ENCODE data around the gene SOBP. TPM values are rescaled to one million over a fixed set of nuclear protein-coding genes. Genes with fewer than 3 reads are reported as not detected.
"Not testable (repeated sequence)": the region's sequence is repeated elsewhere in the genome, so short reads cannot be mapped to it uniquely, and the experiment has no call there.

The SOBP gene
- total RNA-seq, 1 donor from 2014 or later = 16.1 TPM

DNA sequence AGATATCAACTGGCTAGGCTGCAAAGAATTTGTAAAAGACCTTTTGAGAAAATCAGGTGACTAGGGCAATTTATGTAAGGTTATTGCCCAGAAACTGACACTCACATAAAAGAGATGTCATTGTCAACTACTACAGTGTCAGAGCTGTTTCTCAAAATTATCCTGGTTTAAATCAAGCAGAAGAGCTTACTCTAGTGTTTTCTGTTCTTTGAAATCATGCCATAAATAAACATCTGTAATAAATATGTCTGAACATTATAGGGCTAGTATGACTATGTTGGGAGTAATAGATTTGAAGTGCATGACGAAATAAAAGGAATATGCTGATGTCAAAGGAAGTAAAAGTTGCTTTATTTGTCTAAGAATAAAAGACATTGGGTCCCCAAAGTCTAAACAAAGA lies 19.6 kb upstream of the SOBP start:
- Mint-ChIP-seq H3K9me3 (ENCODE audit: unreplicated experiment) (no peaks in the 10 kb centered on the region), H3K27me3 (ENCODE audit: unreplicated experiment) (no peaks in the 10 kb centered on the region), H3K27ac (ENCODE audit: unreplicated experiment) (no peak overlapping the region), H3K36me3 (ENCODE audit: unreplicated experiment) (no peaks in the 10 kb centered on the region), H3K4me3 (ENCODE audit: unreplicated experiment) (no peak overlapping the region), H3K4me1 (ENCODE audit: low read depth, unreplicated experiment) (no peaks in the 10 kb centered on the region)
- TF ChIP-seq, protein P1, sequence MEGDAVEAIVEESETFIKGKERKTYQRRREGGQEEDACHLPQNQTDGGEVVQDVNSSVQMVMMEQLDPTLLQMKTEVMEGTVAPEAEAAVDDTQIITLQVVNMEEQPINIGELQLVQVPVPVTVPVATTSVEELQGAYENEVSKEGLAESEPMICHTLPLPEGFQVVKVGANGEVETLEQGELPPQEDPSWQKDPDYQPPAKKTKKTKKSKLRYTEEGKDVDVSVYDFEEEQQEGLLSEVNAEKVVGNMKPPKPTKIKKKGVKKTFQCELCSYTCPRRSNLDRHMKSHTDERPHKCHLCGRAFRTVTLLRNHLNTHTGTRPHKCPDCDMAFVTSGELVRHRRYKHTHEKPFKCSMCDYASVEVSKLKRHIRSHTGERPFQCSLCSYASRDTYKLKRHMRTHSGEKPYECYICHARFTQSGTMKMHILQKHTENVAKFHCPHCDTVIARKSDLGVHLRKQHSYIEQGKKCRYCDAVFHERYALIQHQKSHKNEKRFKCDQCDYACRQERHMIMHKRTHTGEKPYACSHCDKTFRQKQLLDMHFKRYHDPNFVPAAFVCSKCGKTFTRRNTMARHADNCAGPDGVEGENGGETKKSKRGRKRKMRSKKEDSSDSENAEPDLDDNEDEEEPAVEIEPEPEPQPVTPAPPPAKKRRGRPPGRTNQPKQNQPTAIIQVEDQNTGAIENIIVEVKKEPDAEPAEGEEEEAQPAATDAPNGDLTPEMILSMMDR (IDR thresholded peaks at IDR 0.05; ENCODE audit: partially characterized antibody, unreplicated experiment) = no peak
- DNase-seq = no peak

DNA sequence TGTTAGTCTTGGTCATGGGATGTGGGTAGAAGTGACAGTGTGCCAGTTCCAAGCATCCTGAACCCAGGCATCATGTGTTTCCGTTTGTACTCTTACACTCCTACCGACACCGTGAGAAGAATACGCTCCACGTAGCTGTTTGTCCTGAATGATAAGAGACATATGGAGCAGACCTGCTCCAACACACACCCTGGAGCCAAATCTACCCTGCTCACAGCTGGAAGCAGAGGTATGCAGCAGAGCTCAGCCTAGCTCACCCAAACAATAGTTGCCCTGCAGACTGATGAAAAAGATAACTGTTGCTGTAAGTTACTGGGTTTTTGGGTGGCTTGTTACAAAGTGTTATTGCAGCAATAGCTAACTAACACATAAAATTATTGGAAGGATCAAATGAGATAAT lies 16.3 kb upstream of the SOBP start:
- Mint-ChIP-seq H3K4me1 (ENCODE audit: low read depth, unreplicated experiment) (no peaks in the 10 kb centered on the region), H3K9me3 (ENCODE audit: unreplicated experiment) (no peaks in the 10 kb centered on the region), H3K27ac (ENCODE audit: unreplicated experiment) (no peak overlapping the region), H3K27me3 (ENCODE audit: unreplicated experiment) (no peaks in the 10 kb centered on the region), H3K4me3 (ENCODE audit: unreplicated experiment) (no peak overlapping the region), H3K36me3 (ENCODE audit: unreplicated experiment) (no peaks in the 10 kb centered on the region)
- DNase-seq = no peak
- TF ChIP-seq, protein P1 (IDR thresholded peaks at IDR 0.05; ENCODE audit: partially characterized antibody, unreplicated experiment) = no peak

DNA sequence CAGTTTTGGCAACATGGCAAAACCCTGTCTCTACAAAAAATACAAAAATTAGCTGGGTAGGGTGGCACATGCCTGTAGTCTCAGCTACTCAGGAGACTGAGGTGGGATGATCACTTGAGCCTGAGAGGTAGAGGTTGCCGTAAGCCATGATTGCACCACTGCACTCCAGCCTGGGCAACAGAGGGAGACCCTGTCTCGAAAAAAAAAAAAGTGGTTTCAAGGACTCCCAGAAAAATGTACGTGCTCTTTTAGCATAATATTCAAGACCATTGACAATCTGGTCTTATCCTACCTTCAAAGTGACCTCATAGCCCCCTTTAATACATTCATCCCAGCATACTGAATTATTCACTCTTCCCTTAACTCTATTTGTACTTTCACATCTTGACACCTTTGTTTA lies 14.6 kb upstream of the SOBP start:
- H3K36me3 Mint-ChIP-seq (ENCODE audit: unreplicated experiment); DNase-seq; H3K27me3 Mint-ChIP-seq (ENCODE audit: unreplicated experiment); H3K27ac Mint-ChIP-seq (ENCODE audit: unreplicated experiment); H3K4me3 Mint-ChIP-seq (ENCODE audit: unreplicated experiment); H3K9me3 Mint-ChIP-seq (ENCODE audit: unreplicated experiment); H3K4me1 Mint-ChIP-seq (ENCODE audit: low read depth, unreplicated experiment): not testable (repeated sequence)

DNA sequence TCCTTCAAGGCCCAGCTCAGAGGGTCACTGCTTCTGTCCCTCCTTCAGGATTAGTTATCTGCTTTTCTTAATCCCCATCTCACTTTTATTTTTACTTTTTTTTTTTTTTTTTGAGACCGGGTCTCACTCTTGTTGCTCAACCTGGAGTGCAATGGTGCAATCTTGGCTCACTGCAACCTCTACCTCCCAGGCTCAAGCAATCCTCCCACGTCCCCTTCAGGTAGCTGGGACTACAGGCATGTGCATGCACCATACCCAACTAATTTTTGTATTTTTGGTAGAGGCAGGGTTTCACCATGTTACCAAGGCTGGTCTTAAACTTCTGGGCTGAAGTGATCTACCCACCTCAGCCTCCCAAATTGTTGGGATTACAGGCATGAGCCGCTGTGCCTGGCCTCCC lies 14.1 kb upstream of the SOBP start:
- not testable (repeated sequence) for H3K36me3 Mint-ChIP-seq (ENCODE audit: unreplicated experiment); H3K9me3 Mint-ChIP-seq (ENCODE audit: unreplicated experiment); H3K27me3 Mint-ChIP-seq (ENCODE audit: unreplicated experiment); H3K4me3 Mint-ChIP-seq (ENCODE audit: unreplicated experiment); DNase-seq; H3K4me1 Mint-ChIP-seq (ENCODE audit: low read depth, unreplicated experiment); H3K27ac Mint-ChIP-seq (ENCODE audit: unreplicated experiment)

DNA sequence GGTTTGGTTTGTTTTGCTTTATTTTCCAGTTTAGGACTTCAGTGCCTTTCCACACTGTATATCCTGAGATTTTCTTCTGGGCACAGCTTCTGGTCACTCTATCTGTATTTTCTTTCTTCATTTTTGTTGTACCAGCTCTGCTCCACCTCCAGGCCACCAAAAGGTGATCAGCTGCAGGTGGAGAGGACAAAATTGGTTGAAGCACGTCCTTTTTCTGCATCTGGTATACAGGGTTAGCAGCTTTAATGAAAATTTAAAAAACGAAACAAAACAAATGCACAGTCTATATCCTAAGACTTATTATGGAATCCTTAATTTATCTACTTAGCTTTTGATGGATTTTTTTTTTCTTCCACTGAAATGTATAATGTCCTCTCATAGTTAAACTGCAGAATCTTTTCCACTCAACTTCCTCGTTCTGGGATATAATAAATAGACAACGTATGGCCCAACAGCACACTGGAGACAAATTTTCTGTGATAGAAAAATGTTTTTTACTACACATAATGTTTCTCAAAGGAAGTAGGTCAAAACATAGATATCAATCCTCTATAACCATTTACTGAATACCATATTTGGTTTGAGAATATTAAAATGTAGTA lies 10.7 kb upstream of the SOBP start:
- no peak for DNase-seq
- no peaks in the 10 kb centered on the region for H3K36me3 Mint-ChIP-seq (ENCODE audit: unreplicated experiment)
- H3K27ac Mint-ChIP-seq (ENCODE audit: unreplicated experiment) = no peak overlapping the region
- H3K4me3 Mint-ChIP-seq (ENCODE audit: unreplicated experiment) = no peak overlapping the region
- TF ChIP-seq, protein P1 (IDR thresholded peaks at IDR 0.05; ENCODE audit: partially characterized antibody, unreplicated experiment) = no peak
- H3K27me3 Mint-ChIP-seq (ENCODE audit: unreplicated experiment) = no peaks in the 10 kb centered on the region
- H3K9me3 Mint-ChIP-seq (ENCODE audit: unreplicated experiment) = no peaks in the 10 kb centered on the region
- no peaks in the 10 kb centered on the region for H3K4me1 Mint-ChIP-seq (ENCODE audit: low read depth, unreplicated experiment)

DNA sequence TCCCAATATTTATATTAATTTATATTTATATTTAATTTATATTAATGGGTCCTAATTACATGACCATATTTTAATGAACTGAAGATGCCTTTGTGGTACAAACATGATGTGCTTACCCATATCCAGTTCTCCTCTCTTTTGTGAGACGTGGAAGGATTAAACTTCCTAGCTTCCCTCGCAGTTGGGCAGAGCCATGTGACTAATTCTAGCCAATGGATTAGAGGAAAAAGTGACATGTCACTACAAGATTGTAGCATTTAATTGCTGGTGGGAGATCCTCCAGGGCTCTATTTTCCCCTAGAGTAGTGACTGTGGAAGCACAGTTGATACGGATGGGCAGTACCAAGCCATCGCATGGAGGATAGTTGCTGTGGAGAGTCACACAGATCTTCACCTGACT lies 4.8 kb upstream of the SOBP start:
- TF ChIP-seq, protein P1 (IDR thresholded peaks at IDR 0.05; ENCODE audit: partially characterized antibody, unreplicated experiment) = no peak
- Mint-ChIP-seq H3K27me3 (ENCODE audit: unreplicated experiment) (peaks cover 15% of the 10 kb centered on the region), H3K4me1 (ENCODE audit: low read depth, unreplicated experiment) (peaks cover 6% of the 10 kb centered on the region), H3K27ac (ENCODE audit: unreplicated experiment) (no peak overlapping the region), H3K9me3 (ENCODE audit: unreplicated experiment) (peaks cover 4% of the 10 kb centered on the region), H3K4me3 (ENCODE audit: unreplicated experiment) (no peak overlapping the region), H3K36me3 (ENCODE audit: unreplicated experiment) (no peaks in the 10 kb centered on the region)
- no peak for DNase-seq
